Upper lobe of right lung (tissue), 1 donor: ENCODE data around the gene TMEM174. TPM values are rescaled to one million over a fixed set of nuclear protein-coding genes. Genes with fewer than 3 reads are reported as not detected.
A peak's percentile ranks its signal among the peaks of the same experiment; 100 is the strongest.
"Not testable (repeated sequence)": the region's sequence is repeated elsewhere in the genome, so short reads cannot be mapped to it uniquely, and the experiment has no call there.

Experiments
- ATAC-seq: fragments of 200-7000 bp; cut with Tn5 transposase; one replicate; pipeline ENCODE4 v1.9.1; 2020; ENCODE audit warnings: mild to moderate bottlenecking, moderate library complexity
- DNase-seq: peaks from one replicate; pipeline ENCODE4 v3.0.0-alpha.2; 2020
- H3K27ac ChIP-seq: fragments of 200-600 bp; one replicate; pipeline ENCODE4 v1.8.0; 2022
- H3K27me3 ChIP-seq: fragments of 200-600 bp; one replicate; pipeline ENCODE4 v1.8.0; 2022; ENCODE audit warnings: mild to moderate bottlenecking
- H3K36me3 ChIP-seq: fragments of 200-600 bp; one replicate; pipeline ENCODE4 v1.8.0; 2022
- H3K4me1 ChIP-seq: fragments of 200-600 bp; one replicate; pipeline ENCODE4 v1.8.0; 2022
- H3K4me3 ChIP-seq: fragments of 200-600 bp; one replicate; pipeline ENCODE4 v1.8.0; 2022; ENCODE audit warnings: mild to moderate bottlenecking
- H3K9me3 ChIP-seq: fragments of 200-600 bp; one replicate; pipeline ENCODE4 v1.8.0; 2022
- intact Hi-C: fragments of 100-400 bp; cut with DNase I; formaldehyde crosslinking; loops from one replicate; pipeline ENCODE4 v1.11.0; 2022
- total RNA-seq: library from RNA; stranded (reverse); fragmentation: NEBNext Ultra II Directional; extraction: Animal tissue kit (Norgen Biotek cat#: 25700); gene quantifications from one replicate; pipeline ENCODE4 v1.2.1, GENCODE V29; 2021
- TF ChIP-seq, protein P1 (sequence below): fragments of 200-600 bp; IDR thresholded peaks from one replicate; pipeline ENCODE4 v1.8.0; 2022; ENCODE audit warnings: antibody characterized with exemption
- donor health status: DM: no; HTN: yes; CAD: no; lungs with severe emphysema.

The TMEM174 gene
- total RNA-seq, 1 donor from 2014 or later = not detected

DNA sequence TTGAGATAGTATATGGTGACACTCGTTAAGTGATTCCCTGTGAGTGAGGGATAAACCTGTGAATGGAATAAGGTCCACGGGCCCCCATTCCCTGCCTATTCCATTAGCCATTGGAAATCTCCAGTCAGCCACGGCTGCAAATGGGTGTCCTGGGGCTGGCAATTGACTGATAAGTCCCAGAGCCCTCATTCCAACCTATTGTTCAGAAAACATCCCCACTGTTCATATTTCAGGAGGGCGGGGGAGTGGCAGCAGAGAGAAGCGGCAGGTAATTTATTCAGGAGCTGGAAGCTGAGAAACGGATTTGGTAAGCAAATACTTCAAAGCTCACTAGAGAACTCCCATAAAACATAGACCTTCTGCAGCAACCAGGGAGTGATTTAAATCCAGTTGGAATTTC, 42.0 kb downstream of the TMEM174 start:
- H3K27ac ChIP-seq = no peak overlapping the region
- no peaks in the 10 kb centered on the region for H3K9me3 ChIP-seq
- peaks cover 90% of the 10 kb centered on the region for H3K27me3 ChIP-seq
- ATAC-seq (no peak), DNase-seq (no peak)
- no peak overlapping the region for H3K4me3 ChIP-seq
- intact Hi-C loops = loop anchor here (10.0 kb wide), 1 partner anchor 240 kb away; no protein-coding TSS in a partner anchor
- peaks cover 5% of the 10 kb centered on the region for H3K4me1 ChIP-seq
- TF ChIP-seq, protein P1, sequence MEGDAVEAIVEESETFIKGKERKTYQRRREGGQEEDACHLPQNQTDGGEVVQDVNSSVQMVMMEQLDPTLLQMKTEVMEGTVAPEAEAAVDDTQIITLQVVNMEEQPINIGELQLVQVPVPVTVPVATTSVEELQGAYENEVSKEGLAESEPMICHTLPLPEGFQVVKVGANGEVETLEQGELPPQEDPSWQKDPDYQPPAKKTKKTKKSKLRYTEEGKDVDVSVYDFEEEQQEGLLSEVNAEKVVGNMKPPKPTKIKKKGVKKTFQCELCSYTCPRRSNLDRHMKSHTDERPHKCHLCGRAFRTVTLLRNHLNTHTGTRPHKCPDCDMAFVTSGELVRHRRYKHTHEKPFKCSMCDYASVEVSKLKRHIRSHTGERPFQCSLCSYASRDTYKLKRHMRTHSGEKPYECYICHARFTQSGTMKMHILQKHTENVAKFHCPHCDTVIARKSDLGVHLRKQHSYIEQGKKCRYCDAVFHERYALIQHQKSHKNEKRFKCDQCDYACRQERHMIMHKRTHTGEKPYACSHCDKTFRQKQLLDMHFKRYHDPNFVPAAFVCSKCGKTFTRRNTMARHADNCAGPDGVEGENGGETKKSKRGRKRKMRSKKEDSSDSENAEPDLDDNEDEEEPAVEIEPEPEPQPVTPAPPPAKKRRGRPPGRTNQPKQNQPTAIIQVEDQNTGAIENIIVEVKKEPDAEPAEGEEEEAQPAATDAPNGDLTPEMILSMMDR = no peak
- H3K36me3 ChIP-seq = no peaks in the 10 kb centered on the region

DNA sequence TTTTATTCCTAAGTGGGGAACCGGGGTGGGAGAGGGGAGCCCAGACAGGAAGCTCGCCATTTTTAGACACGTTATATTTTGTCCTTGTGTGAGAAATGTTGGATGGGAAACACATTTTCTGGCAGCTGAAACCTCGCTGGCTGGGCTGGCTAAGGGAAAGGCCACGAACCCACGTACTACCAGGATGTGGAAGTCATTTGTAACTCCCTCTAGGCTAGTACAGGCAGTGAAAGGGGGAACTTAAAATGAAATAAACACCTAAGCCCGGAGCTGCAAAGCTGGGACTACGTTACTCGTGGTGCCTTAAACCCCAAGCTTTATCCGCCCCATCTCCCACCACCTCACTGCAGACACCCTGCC, 42.5 kb downstream of the TMEM174 start:
- DNase-seq (no peak), ATAC-seq (peak; percentile 47)
- H3K36me3 ChIP-seq = no peaks in the 10 kb centered on the region
- H3K27ac ChIP-seq = no peak overlapping the region
- peaks cover 5% of the 10 kb centered on the region for H3K4me1 ChIP-seq
- intact Hi-C loops = loop anchor here (10.0 kb wide), 1 partner anchor 239 kb away; no protein-coding TSS in a partner anchor
- peak overlapping the region; percentile 36 for H3K4me3 ChIP-seq
- H3K9me3 ChIP-seq = no peaks in the 10 kb centered on the region
- TF ChIP-seq, protein P1 = no peak
- peaks cover 92% of the 10 kb centered on the region for H3K27me3 ChIP-seq

DNA sequence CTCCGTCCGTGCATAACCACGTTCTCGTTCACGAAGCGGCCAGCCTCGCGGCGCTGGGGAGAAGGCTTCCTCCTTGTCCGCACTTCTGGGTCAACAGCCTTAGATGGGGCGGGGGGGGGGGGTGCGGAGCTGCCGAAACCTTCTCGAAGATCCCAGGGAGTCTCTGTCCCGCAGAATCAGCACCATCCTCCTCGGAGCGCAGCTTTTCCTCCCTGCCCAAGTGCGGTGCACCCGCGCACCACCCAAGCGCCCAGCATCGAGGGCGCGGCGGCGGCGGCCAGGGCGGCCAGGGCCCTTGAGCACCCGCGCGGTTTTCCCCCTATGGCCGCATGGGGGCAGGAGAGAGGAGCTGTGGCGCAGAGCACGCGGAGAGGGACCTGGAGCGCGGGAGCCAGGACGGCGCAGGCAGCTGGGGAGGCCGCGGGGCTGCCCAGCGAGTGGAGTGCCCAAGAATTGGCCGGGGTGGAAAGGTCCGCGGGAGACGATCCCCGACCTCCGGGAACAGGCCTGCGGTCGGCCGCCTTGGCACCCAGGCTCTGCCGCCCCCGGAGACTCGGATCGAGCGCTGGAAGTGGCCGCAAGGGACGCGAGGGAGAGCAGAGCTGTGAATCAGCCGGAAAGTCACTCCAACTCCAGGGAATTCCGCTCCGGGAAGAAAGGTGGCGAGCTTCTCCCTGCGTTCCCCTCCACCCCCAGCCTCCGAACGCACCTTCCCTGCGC, 43.1 kb downstream of the TMEM174 start:
- TF ChIP-seq, protein P1 = peak; percentile 88
- ATAC-seq (peak; percentile 100), DNase-seq (peak; percentile 89)
- Histone ChIP-seq H3K9me3 (no peaks in the 10 kb centered on the region), H3K4me3 (peak overlapping the region; percentile 36), H3K27ac (no peak overlapping the region), H3K36me3 (no peaks in the 10 kb centered on the region), H3K27me3 (peaks cover 92% of the 10 kb centered on the region), H3K4me1 (peaks cover 5% of the 10 kb centered on the region)
- intact Hi-C loops = loop anchor here (10.0 kb wide), 1 partner anchor 239 kb away; no protein-coding TSS in a partner anchor

DNA sequence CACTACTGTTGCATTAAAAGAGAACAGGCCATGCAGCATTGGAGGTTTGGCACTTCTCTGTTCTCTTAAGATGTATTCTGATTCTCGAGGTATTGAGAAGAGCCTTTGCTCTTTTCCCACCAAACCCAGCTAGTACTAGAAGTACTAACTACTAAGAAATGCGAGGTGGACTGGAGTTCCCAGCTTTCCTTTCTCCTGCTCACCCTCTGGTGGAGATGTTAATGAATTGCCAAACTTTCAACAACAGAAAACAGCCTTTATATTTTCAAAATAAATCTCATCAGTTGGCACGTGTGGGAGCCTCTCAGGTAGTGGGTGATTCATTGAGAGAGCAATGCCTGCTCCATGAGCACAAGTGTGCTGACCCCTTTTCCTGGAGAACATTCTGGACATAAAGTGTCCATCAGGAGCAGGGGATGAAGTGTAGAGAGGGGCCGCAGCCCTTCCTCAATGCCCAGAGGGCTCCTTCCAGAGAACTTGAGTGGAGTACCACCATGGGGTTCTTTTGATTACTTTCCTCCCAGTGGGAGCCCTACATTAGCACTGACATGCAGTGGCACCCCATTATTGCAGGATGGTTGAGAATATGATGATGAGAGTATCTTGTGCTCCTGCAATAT, 45.7 kb downstream of the TMEM174 start:
- intact Hi-C loops = loop anchor here (10.0 kb wide), 1 partner anchor 236 kb away; no protein-coding TSS in a partner anchor
- Histone ChIP-seq H3K9me3 (no peaks in the 10 kb centered on the region), H3K27me3 (peaks cover 93% of the 10 kb centered on the region), H3K27ac (no peak overlapping the region), H3K4me1 (peaks cover 5% of the 10 kb centered on the region), H3K4me3 (no peak overlapping the region), H3K36me3 (no peaks in the 10 kb centered on the region)
- TF ChIP-seq, protein P1 = no peak
- no peak for ATAC-seq
- DNase-seq = no peak

DNA sequence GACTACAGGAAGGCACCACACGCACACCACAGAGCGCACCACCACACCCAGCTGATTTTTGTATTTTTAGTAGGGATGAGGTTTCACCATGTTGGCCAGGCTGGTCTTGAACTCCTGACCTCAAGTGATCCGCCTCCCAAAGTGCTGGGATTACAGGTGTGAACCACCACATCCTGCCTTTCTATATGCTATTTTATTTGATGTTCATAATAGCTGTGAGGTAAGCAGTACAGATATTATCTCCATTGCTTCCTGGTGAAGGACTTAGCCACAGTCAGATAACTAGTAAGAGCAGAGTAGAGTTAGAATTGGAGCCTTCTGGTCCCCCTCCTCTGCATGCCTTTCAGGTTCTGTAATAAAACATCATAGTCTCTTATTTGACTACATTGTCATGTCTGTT, 46.3 kb downstream of the TMEM174 start:
- H3K4me3 ChIP-seq, H3K4me1 ChIP-seq, H3K9me3 ChIP-seq, ATAC-seq, H3K27ac ChIP-seq, H3K36me3 ChIP-seq, DNase-seq: not testable (repeated sequence)
- H3K27me3 ChIP-seq = peaks cover 89% of the 10 kb centered on the region
- intact Hi-C loops = loop anchor here (10.0 kb wide), 1 partner anchor 235 kb away; no protein-coding TSS in a partner anchor

DNA sequence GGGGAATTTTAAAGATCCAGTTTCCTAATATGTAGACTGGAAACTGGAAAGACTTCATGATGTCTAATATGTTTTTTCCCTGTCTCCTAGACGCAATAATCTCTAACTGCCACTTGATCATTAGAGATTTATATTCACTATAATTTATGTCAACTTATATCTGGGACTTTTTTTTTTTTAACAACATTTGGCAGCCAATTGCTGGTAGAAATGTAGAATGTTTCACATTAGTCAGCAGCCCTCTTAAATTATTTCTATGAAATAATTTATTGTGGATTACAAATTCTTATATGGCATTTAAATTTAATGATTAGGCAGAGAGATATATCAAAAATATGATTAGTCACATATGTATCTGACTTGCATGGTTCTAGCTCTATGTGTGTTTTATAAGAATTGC, 48.2 kb downstream of the TMEM174 start:
- no peaks in the 10 kb centered on the region for H3K9me3 ChIP-seq
- no peak for DNase-seq
- TF ChIP-seq, protein P1 = no peak
- no peaks in the 10 kb centered on the region for H3K36me3 ChIP-seq
- H3K4me1 ChIP-seq = no peaks in the 10 kb centered on the region
- H3K27me3 ChIP-seq = peaks cover 89% of the 10 kb centered on the region
- no peak for ATAC-seq
- H3K4me3 ChIP-seq = no peak overlapping the region
- intact Hi-C loops = no loop called here
- no peak overlapping the region for H3K27ac ChIP-seq
